Vagina (tissue), 2 donors: Measurements from ENCODE around the gene NUMB. TPM values are rescaled to one million over a fixed set of nuclear protein-coding genes. Genes with fewer than 3 reads are reported as not detected.

ENCODE experiments used
- DNase-seq, 2 donors: peaks; one replicate each; pipeline ENCODE4 v3.0.0-alpha.2; 2017; ENCODE audit errors: extremely low spot score in 2 of 2
- H3K27ac ChIP-seq: fragments of 200-600 bp; sonication (generic); one replicate; pipeline ENCODE4 v1.5.1; 2019
- H3K27me3 ChIP-seq: fragments of 200-600 bp; sonication (generic); one replicate; pipeline ENCODE4 v1.5.1; 2019
- H3K36me3 ChIP-seq, 2 donors: fragments of 200-600 bp; sonication (generic); one replicate each; pipeline ENCODE4 v1.5.1; 2017 to 2019
- H3K4me1 ChIP-seq: fragments of 200-600 bp; sonication (generic); one replicate; pipeline ENCODE4 v1.5.1; 2019
- H3K4me3 ChIP-seq, 2 donors: fragments of 200-600 bp; sonication (generic); 1 replicate in 1 of 2; 2 replicates in 1 of 2; pipeline ENCODE4 v1.5.1; 2016 to 2019
- H3K9me3 ChIP-seq: fragments of 200-600 bp; sonication (generic); one replicate; pipeline ENCODE4 v1.5.1; 2019
- CTCF ChIP-seq, 3 experiments: fragments of 450-650 bp in 2 of 3; fragments of 200-600 bp in 1 of 3; sonication (generic) in 1 of 3; IDR thresholded peaks; one replicate each; pipeline ENCODE4 v1.5.1; 2017 to 2019; ENCODE audit warnings: antibody characterized with exemption in 3 of 3, mild to moderate bottlenecking in 2 of 3, moderate library complexity in 2 of 3
- POLR2A ChIP-seq, 2 donors: fragments of 450-650 bp; IDR thresholded peaks; one replicate each; pipeline ENCODE4 v1.6.1; 2017; ENCODE audit warnings: antibody characterized with exemption in 2 of 2, mild to moderate bottlenecking in 2 of 2, moderate library complexity in 2 of 2
- POLR2AphosphoS5 ChIP-seq, 2 donors: sonication (generic); formaldehyde crosslinking; IDR thresholded peaks; one replicate each; pipeline ENCODE4 v1.9.0; 2017; ENCODE audit warnings: antibody characterized with exemption in 2 of 2, mild to moderate bottlenecking in 2 of 2, low read depth in 1 of 2; ENCODE audit not compliant: insufficient read depth in 1 of 2
- intact Hi-C: fragments of 100-400 bp; cut with DNase I; formaldehyde crosslinking; loops from one replicate; pipeline ENCODE4 v1.15.1; 2023
- total RNA-seq: library from RNA; depleted of rRNA; stranded (reverse); fragments of >200 nt; gene quantifications from one replicate; pipeline ENCODE4 v1.2.3, GENCODE V29; 2016

NUMB gene
- total RNA-seq, 1 donor from 2014 or later: 48.1 TPM

GRCh38 chr14:73269729-73270531 is 188.4 kb downstream of the NUMB start:
- DNase-seq: no peak
- Histone ChIP-seq H3K9me3 (no peaks in the 10 kb centered on the region), H3K27me3 (no peaks in the 10 kb centered on the region), H3K27ac (peak overlapping the region; percentile 3), H3K4me3 (peak overlapping the region; percentile 38 to 53), H3K36me3 (peaks cover 0 to 5% of the 10 kb centered on the region in 2 donors), H3K4me1 (peaks cover 9% of the 10 kb centered on the region)
- TF ChIP-seq CTCF (IDR thresholded peaks at IDR 0.05) (no peak), POLR2A (IDR thresholded peaks at IDR 0.05) (no peak), POLR2AphosphoS5 (IDR thresholded peaks at IDR 0.05; ENCODE audit: insufficient read depth in 1 of 2, low read depth in 1 of 2) (peak in 1 of 2 donors; percentile 24)
- intact Hi-C loops: no loop called here

GRCh38 chr14:73267474-73267873 is 190.9 kb downstream of the NUMB start:
- intact Hi-C loops: no loop called here
- H3K4me3 ChIP-seq: no peak overlapping the region
- TF ChIP-seq CTCF (IDR thresholded peaks at IDR 0.05): no peak
- TF ChIP-seq POLR2A (IDR thresholded peaks at IDR 0.05): no peak
- no peak for TF ChIP-seq POLR2AphosphoS5 (IDR thresholded peaks at IDR 0.05; ENCODE audit: insufficient read depth in 1 of 2, low read depth in 1 of 2)
- no peak overlapping the region for H3K27ac ChIP-seq
- no peaks in the 10 kb centered on the region for H3K9me3 ChIP-seq
- H3K36me3 ChIP-seq: no peaks in the 10 kb centered on the region
- peaks cover 9% of the 10 kb centered on the region for H3K4me1 ChIP-seq
- no peaks in the 10 kb centered on the region for H3K27me3 ChIP-seq
- no peak for DNase-seq

GRCh38 chr14:73266317-73266716 is 192.0 kb downstream of the NUMB start:
- no peak for DNase-seq
- TF ChIP-seq POLR2AphosphoS5 (IDR thresholded peaks at IDR 0.05; ENCODE audit: insufficient read depth in 1 of 2, low read depth in 1 of 2) (no peak), POLR2A (IDR thresholded peaks at IDR 0.05) (no peak), CTCF (IDR thresholded peaks at IDR 0.05) (no peak)
- intact Hi-C loops: no loop called here
- Histone ChIP-seq H3K27me3 (no peaks in the 10 kb centered on the region), H3K9me3 (no peaks in the 10 kb centered on the region), H3K4me3 (no peak overlapping the region), H3K4me1 (peaks cover 9% of the 10 kb centered on the region), H3K27ac (no peak overlapping the region), H3K36me3 (no peaks in the 10 kb centered on the region)

- H3K4me3 ChIP-seq: no peak overlapping the region
- no peak overlapping the region for H3K27ac ChIP-seq
- H3K4me1 ChIP-seq: peaks cover 9% of the 10 kb centered on the region
- no peaks in the 10 kb centered on the region for H3K36me3 ChIP-seq
- TF ChIP-seq POLR2AphosphoS5 (IDR thresholded peaks at IDR 0.05; ENCODE audit: insufficient read depth in 1 of 2, low read depth in 1 of 2) (no peak), POLR2A (IDR thresholded peaks at IDR 0.05) (no peak), CTCF (IDR thresholded peaks at IDR 0.05) (no peak)
- no peaks in the 10 kb centered on the region for H3K9me3 ChIP-seq
- H3K27me3 ChIP-seq: no peaks in the 10 kb centered on the region
- intact Hi-C loops: no loop called here
- DNase-seq: no peak
These were observed 192.7 kb downstream of the NUMB start for GRCh38 chr14:73265721-73266046.
